H1 (cell line): ENCODE results near the gene CUEDC2. TPM values are rescaled to one million over a fixed set of nuclear protein-coding genes. Genes with fewer than 3 reads are reported as not detected.

Experiments
- JUND ChIP-seq: IDR thresholded peaks from 2 replicates; pipeline ENCODE4 v1.6.1; 2011; ENCODE audit warnings: mild to moderate bottlenecking, improper control_type of control experiment, low read length
- polyA plus RNA-seq, 7 experiments: library from polyadenylated mRNA; depleted of rRNA in 3 of 7; stranded (reverse) in 5 of 7; unstranded in 2 of 7; fragments of >200 nt in 5 of 7; fragments of 200-250 nt in 2 of 7; gene quantifications; 1 replicate in 5 of 7; 2 replicates in 1 of 7; 4 replicates in 1 of 7; pipeline versions ENCODE4 v1.2.1 to v1.2.3, GENCODE V29; 2011 to 2013; ENCODE audit warnings: missing spikeins in 2 of 7, mixed read lengths in 2 of 7
- total RNA-seq: library from RNA; stranded (reverse); fragmentation: NEBNext Ultra II Directional; extraction: Animal tissue kit (Norgen Biotek cat#: 25700); gene quantifications from 2 replicates; pipeline ENCODE4 v1.2.1, GENCODE V29; 2021

CUEDC2 gene
- total and polyA plus RNA-seq, 2 of the 8 experiments (the other 6 are each of a cell fraction or from before 2014, with no cell fraction given) = 41.7 to 55.2 TPM

DNA sequence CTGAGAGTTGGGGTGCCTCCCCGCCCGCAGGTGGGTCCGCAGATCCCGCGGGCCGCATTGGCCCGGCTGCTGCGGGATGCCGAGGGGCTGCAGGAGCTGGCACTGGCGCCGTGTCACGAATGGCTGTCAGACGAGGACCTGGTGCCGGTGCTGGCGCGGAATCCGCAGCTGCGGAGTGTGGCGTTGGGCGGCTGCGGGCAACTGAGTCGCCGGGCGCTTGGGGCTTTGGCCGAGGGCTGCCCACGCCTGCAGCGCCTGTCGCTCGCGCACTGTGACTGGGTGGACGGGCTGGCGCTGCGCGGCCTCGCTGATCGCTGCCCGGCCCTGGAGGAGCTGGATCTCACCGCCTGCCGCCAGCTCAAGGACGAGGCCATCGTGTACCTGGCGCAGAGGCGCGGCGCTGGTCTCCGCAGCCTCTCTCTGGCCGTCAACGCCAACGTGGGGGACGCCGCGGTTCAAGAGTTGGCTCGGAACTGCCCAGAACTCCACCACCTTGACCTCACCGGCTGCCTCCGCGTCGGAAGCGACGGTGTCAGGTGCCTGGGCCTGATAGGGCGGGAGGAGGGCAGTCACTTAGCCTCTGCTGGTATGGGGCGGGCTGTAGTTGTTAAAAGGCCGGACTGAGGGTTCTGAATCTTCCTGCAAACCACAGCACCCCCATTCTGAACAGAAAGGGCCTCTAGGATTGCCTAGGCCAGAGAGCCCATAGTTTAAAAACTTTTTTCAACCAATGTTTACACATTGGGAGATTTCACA, 10.4 kb downstream of the CUEDC2 start (continued):
- TF ChIP-seq JUND = no peak
